Central memory CD8-positive, alpha-beta T cell (primary cell): ENCODE data around the gene DNAJC8.

Source experiments
- ATAC-seq: fragments of 150-1000 bp; cut with Tn5 transposase; replicated peaks from 2 replicates; pipeline ENCODE4 v1.10.0; 2022; ENCODE audit warnings: mild to moderate bottlenecking, moderate FRiP score, moderate number of reproducible peaks; ENCODE audit not compliant: poor library complexity, severe bottlenecking; ENCODE audit errors: extremely low read depth
- DNase-seq, 2 donors: peaks; one replicate each; pipeline ENCODE4 v3.0.0; 2021; ENCODE audit warnings: low spot score in 2 of 2
- H3K27ac Mint-ChIP-seq: one replicate; pipeline ENCODE4 v1.8.0; 2022; ENCODE audit warnings: low read depth, mild to moderate bottlenecking, moderate library complexity, mixed read lengths
- H3K27me3 Mint-ChIP-seq: one replicate; pipeline ENCODE4 v1.8.0; 2022; ENCODE audit warnings: mixed read lengths
- H3K36me3 Mint-ChIP-seq: one replicate; pipeline ENCODE4 v1.8.0; 2022; ENCODE audit warnings: mild to moderate bottlenecking, moderate library complexity, mixed read lengths; ENCODE audit not compliant: insufficient read depth
- H3K4me1 Mint-ChIP-seq: one replicate; pipeline ENCODE4 v1.8.0; 2022; ENCODE audit warnings: mixed read lengths
- H3K4me3 Mint-ChIP-seq: one replicate; pipeline ENCODE4 v1.8.0; 2022; ENCODE audit warnings: mild to moderate bottlenecking, moderate library complexity, mixed read lengths
- H3K9me3 Mint-ChIP-seq: one replicate; pipeline ENCODE4 v1.8.0; 2022; ENCODE audit warnings: mixed read lengths

The DNAJC8 gene

GRCh38 chr1:28190337-28190979 lies 42.4 kb downstream of the DNAJC8 start:
- H3K4me3 Mint-ChIP-seq = no peak overlapping the region
- no peak overlapping the region for H3K27ac Mint-ChIP-seq
- H3K27me3 Mint-ChIP-seq = no peaks in the 10 kb centered on the region
- H3K4me1 Mint-ChIP-seq = peaks cover 8% of the 10 kb centered on the region
- peaks cover 2% of the 10 kb centered on the region for H3K36me3 Mint-ChIP-seq
- ATAC-seq (no peak), DNase-seq (no peak)
- no peaks in the 10 kb centered on the region for H3K9me3 Mint-ChIP-seq

- Mint-ChIP-seq H3K27ac (no peak overlapping the region), H3K4me3 (no peak overlapping the region), H3K27me3 (no peaks in the 10 kb centered on the region), H3K9me3 (no peaks in the 10 kb centered on the region), H3K36me3 (no peaks in the 10 kb centered on the region), H3K4me1 (peaks cover 10% of the 10 kb centered on the region)
- DNase-seq (no peak), ATAC-seq (no peak)
Observed at GRCh38 chr1:28185071-28185470, 47.8 kb downstream of the DNAJC8 start.

GRCh38 chr1:28180306-28181305 lies 52.2 kb downstream of the DNAJC8 start:
- peaks cover 10% of the 10 kb centered on the region for H3K4me1 Mint-ChIP-seq
- H3K36me3 Mint-ChIP-seq = no peaks in the 10 kb centered on the region
- H3K27me3 Mint-ChIP-seq = no peaks in the 10 kb centered on the region
- no peak overlapping the region for H3K4me3 Mint-ChIP-seq
- H3K27ac Mint-ChIP-seq = peak overlapping the region; percentile 18
- H3K9me3 Mint-ChIP-seq = no peaks in the 10 kb centered on the region
- no peak for DNase-seq
- ATAC-seq = no peak

GRCh38 chr1:28178690-28179485 lies 53.9 kb downstream of the DNAJC8 start:
- H3K36me3 Mint-ChIP-seq = no peaks in the 10 kb centered on the region
- ATAC-seq (no peak), DNase-seq (no peak)
- H3K27ac Mint-ChIP-seq = no peak overlapping the region
- no peak overlapping the region for H3K4me3 Mint-ChIP-seq
- H3K27me3 Mint-ChIP-seq = no peaks in the 10 kb centered on the region
- peaks cover 17% of the 10 kb centered on the region for H3K4me1 Mint-ChIP-seq
- H3K9me3 Mint-ChIP-seq = no peaks in the 10 kb centered on the region

- no peaks in the 10 kb centered on the region for H3K9me3 Mint-ChIP-seq
- no peaks in the 10 kb centered on the region for H3K27me3 Mint-ChIP-seq
- ATAC-seq (no peak), DNase-seq (no peak)
- no peaks in the 10 kb centered on the region for H3K36me3 Mint-ChIP-seq
- H3K4me3 Mint-ChIP-seq = no peak within 1 kb of the TSS
- H3K4me1 Mint-ChIP-seq = peaks cover 37% of the 10 kb centered on the region
- H3K27ac Mint-ChIP-seq = no peak within 1 kb of the TSS
Observed at GRCh38 chr1:28176492-28177470, 56.0 kb downstream of the DNAJC8 start, which contains the start of gene PTAFR. PTAFR (minus strand) TSS chr1:28176690; CDS start chr1:28151021, 25,669 bp downstream.

GRCh38 chr1:28175955-28176485 lies 56.8 kb downstream of the DNAJC8 start:
- DNase-seq = no peak
- Mint-ChIP-seq H3K36me3 (no peaks in the 10 kb centered on the region), H3K4me1 (peaks cover 42% of the 10 kb centered on the region), H3K27ac (no peak overlapping the region), H3K27me3 (no peaks in the 10 kb centered on the region), H3K9me3 (no peaks in the 10 kb centered on the region), H3K4me3 (no peak overlapping the region)
- ATAC-seq = no peak

GRCh38 chr1:28173980-28174297 lies 58.9 kb downstream of the DNAJC8 start:
- H3K36me3 Mint-ChIP-seq = peaks cover 1% of the 10 kb centered on the region
- H3K4me1 Mint-ChIP-seq = peaks cover 48% of the 10 kb centered on the region
- no peak for DNase-seq
- H3K9me3 Mint-ChIP-seq = no peaks in the 10 kb centered on the region
- no peak overlapping the region for H3K27ac Mint-ChIP-seq
- no peak for ATAC-seq
- H3K4me3 Mint-ChIP-seq = peak overlapping the region; percentile 21
- H3K27me3 Mint-ChIP-seq = no peaks in the 10 kb centered on the region

- Mint-ChIP-seq H3K36me3 (peaks cover 1% of the 10 kb centered on the region), H3K4me3 (peak overlapping the region; percentile 82), H3K9me3 (no peaks in the 10 kb centered on the region), H3K27ac (peak overlapping the region; percentile 81), H3K27me3 (no peaks in the 10 kb centered on the region), H3K4me1 (peaks cover 54% of the 10 kb centered on the region)
- ATAC-seq (no peak), DNase-seq (no peak)
Observed at GRCh38 chr1:28173151-28173979, 59.5 kb downstream of the DNAJC8 start.

- no peaks in the 10 kb centered on the region for H3K27me3 Mint-ChIP-seq
- H3K9me3 Mint-ChIP-seq = no peaks in the 10 kb centered on the region
- DNase-seq = peak; percentile 20 to 40
- ATAC-seq = peak; percentile 57
- peak overlapping the region; percentile 81 for H3K27ac Mint-ChIP-seq
- H3K4me1 Mint-ChIP-seq = peaks cover 57% of the 10 kb centered on the region
- peak overlapping the region; percentile 82 for H3K4me3 Mint-ChIP-seq
- H3K36me3 Mint-ChIP-seq = peaks cover 1% of the 10 kb centered on the region
Observed at GRCh38 chr1:28172713-28173150, 60.1 kb downstream of the DNAJC8 start.

GRCh38 chr1:28171246-28171645 lies 61.6 kb downstream of the DNAJC8 start:
- DNase-seq (no peak), ATAC-seq (no peak)
- H3K9me3 Mint-ChIP-seq = no peaks in the 10 kb centered on the region
- H3K27ac Mint-ChIP-seq = no peak overlapping the region
- peaks cover 57% of the 10 kb centered on the region for H3K4me1 Mint-ChIP-seq
- no peak overlapping the region for H3K4me3 Mint-ChIP-seq
- H3K36me3 Mint-ChIP-seq = peaks cover 1% of the 10 kb centered on the region
- no peaks in the 10 kb centered on the region for H3K27me3 Mint-ChIP-seq
